Measurements from ENCODE around the gene CD59.

Gene CD59, protein sequence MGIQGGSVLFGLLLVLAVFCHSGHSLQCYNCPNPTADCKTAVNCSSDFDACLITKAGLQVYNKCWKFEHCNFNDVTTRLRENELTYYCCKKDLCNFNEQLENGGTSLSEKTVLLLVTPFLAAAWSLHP

GRCh38 chr11:33736148-33736812 lies at the start of gene CD59:
TSS of gene CD59 (minus strand) at chr11:33736423. CDS start at chr11:33722445, 13,978 bp downstream.
- no peak for TF ChIP-seq CTCF (IDR thresholded peaks at IDR 0.05; ENCODE audit: low read depth, low read length, missing control alignments)
- peak within 1 kb of the TSS; percentile 87 for H3K4me3 ChIP-seq (replicated peaks; ENCODE audit: low read depth, low read length)
- no peak for DNase-seq (ENCODE audit: extremely low read depth, low read depth)

DNA sequence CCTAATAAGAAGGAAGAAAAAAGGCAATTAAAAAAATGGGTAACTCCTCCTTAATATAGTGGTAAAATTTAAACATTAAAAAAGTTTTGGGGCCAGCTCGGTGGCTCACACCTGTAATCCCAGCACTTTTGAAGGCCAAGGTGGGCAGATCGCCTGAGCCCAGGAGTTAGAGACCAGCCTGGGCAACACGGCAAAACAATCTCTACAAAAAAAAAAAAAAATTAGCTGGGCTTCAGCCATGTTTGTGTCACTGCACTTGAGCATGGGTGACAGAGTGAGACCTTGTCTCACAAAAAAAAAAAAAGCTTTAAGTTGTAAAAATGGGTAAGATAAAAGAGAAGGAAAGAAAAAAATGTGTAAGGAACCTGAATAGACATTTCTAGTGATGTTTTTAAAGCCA lies 49.4 kb upstream of the CD59 start:
- DNase-seq (ENCODE audit: extremely low read depth, low read depth), result no peak
- H3K4me3 ChIP-seq (replicated peaks; ENCODE audit: low read depth, low read length), result no peak overlapping the region
- TF ChIP-seq CTCF (IDR thresholded peaks at IDR 0.05; ENCODE audit: low read depth, low read length, missing control alignments), result no peak

DNA sequence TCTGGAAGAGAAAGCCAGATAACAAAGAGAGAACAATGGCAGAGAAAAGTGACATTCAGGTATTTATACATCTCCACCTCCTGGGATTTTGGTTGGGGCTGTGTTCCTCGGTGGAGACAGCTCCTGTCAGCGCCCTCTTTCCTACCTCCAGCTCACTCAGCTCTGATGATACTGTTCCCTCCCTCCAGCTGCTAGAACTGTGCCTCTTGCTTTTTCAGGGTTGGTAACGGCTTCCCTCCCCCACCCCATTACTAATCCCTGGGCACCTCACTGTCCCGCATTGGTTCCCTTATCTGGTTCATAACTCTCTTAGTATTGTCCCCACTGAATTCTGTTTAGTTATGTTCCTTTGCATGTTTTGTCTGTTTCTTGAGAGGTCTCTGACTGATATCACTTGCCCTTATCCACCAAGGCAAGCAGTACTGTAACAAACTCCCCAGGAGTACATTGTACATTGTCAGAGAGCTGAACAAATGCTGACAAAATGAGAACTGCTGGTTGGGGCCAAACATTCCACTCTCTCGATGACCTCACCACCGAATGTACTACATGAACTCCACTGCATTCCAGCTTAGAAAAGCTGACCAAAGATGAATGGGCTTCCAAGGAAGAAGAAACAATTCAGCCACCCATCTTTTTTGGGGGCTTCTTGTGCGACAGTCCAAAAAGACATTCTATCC lies 43.8 kb upstream of the CD59 start:
- DNase-seq (ENCODE audit: extremely low read depth, low read depth), result no peak
- no peak for TF ChIP-seq CTCF (IDR thresholded peaks at IDR 0.05; ENCODE audit: low read depth, low read length, missing control alignments)
- H3K4me3 ChIP-seq (replicated peaks; ENCODE audit: low read depth, low read length), result no peak overlapping the region

- DNase-seq (ENCODE audit: extremely low read depth, low read depth), result peak; percentile 41
- H3K4me3 ChIP-seq (replicated peaks; ENCODE audit: low read depth, low read length), result no peak overlapping the region
- TF ChIP-seq CTCF (IDR thresholded peaks at IDR 0.05; ENCODE audit: low read depth, low read length, missing control alignments), result no peak
These were observed 42.5 kb upstream of the CD59 start for GRCh38 chr11:33778675-33779074.

- TF ChIP-seq CTCF (IDR thresholded peaks at IDR 0.05; ENCODE audit: low read depth, low read length, missing control alignments), result no peak
- no peak for DNase-seq (ENCODE audit: extremely low read depth, low read depth)
- H3K4me3 ChIP-seq (replicated peaks; ENCODE audit: low read depth, low read length), result no peak overlapping the region
These were observed 41.7 kb upstream of the CD59 start for GRCh38 chr11:33777906-33778305.

- no peak for TF ChIP-seq CTCF (IDR thresholded peaks at IDR 0.05; ENCODE audit: low read depth, low read length, missing control alignments)
- no peak for DNase-seq (ENCODE audit: extremely low read depth, low read depth)
- H3K4me3 ChIP-seq (replicated peaks; ENCODE audit: low read depth, low read length), result no peak overlapping the region
These were observed 39.7 kb upstream of the CD59 start for GRCh38 chr11:33775832-33776470.

All from HFF-Myc (cell line).